ENCODE results near the gene F2RL3.

The F2RL3 gene

DNA sequence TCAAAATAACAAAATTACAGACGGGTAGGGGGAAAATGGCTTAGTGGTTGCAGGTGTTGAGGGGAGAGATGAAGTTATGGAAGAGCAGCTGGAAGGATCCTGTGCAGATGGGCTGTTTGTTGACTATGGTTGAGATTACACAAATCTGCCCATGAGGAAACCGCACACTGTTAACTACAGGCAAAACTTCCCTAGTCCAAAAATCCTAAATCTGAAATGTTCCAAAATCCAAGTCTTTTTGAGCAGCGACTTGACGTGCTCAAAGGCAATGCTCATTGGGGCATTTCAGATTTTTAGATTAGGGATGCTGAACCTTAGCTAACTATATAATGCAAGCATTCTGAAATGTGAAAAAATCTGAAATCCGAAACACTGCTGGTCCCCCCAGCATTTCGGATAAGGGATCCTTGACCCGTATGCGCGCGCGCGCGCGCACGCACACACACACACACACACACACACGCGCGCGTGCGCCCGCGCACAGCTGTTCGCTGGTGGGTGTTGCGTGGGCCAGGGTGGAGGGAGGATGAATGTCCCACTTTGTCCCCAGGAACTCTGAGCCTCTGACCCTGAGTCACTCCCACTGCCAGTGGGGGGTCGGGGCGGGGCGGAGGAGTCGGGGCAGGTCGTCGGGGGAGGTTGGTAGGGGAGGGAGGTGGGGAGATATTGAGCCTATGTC is 6.8 kb downstream of the F2RL3 start:
- no peak for DNase-seq

DNA sequence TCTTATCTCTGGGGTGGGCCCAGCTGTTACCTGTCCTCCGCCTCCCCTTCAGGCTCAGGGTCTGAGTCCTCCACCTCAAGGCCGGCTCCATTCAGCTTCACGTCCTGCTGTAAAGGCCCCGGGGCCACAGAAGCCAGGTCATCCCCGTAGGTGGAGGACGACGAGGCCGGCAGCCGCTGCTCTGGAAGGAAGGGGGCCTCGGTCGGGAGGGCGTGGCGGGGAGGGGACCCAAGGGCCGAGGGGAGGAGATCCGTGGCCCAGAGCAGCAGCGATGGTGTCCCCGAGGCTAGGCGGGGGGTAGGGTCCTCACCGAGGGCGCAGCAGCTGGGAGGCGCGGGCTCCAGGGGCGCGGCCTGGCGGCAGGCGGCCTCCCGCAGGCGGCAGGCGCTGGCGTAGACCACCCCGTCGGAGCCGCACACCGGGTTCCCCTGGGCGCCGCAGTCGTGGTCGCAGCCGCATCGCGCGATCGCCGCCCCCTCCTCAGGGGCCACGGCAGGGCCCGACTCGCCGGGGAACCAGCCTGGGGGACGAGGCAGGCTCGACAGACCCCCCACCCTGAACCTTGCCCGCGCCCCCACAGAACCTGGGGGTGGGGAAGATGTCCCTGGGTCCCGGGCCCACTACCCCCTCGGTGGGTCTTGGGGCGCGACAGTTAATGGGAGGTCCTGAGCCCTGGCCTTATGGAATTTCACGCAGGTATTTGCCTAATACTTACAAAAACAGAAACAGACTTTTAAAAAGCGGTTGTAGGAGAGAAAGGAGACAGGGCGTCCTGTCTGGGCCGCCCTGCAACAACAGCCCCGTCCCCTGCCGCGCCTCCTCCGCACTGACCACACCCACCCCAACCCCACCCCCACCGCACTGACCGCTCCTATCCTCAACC is 7.6 kb downstream of the F2RL3 start:
- no peak for DNase-seq

DNA sequence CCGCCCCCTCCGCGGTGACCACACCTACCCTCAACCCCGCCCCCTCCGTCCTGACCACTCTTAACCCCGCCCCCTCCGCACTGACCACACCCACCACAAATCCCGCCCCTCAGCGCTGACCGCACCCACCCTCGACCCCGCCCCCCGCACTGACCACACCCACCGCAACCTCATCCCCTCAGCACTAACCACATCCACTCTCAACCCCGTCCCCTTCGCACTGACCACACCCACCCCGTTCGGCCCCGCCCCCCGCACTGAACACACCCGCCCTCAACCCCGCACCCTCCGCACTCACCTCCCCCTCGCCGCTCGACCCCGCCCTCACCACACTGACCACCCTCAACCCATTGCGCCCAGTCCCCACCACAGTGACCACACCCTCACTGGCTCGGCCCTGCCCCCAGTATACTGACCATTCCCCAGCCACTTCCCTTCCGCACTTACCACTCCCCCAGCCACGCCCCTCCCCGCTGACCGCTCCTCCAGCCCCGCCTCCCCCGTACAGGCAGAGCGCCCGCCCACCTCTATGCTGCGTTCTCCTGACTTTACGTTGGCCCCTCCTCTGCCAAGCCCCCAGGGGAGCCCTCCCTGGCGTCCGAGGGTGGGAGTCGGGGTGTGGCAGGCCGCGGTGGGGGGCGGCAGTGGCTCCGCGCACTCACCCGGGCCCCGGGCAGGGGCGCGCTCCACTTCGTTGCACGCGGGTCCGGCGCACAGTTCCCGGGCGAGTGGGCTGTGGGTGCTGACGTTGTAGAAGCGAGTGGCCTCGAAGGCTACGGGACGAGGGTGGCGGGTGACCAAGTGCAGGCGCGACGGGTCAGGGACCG is 8.4 kb downstream of the F2RL3 start:
- peak; percentile 74 to 84 for DNase-seq

DNA sequence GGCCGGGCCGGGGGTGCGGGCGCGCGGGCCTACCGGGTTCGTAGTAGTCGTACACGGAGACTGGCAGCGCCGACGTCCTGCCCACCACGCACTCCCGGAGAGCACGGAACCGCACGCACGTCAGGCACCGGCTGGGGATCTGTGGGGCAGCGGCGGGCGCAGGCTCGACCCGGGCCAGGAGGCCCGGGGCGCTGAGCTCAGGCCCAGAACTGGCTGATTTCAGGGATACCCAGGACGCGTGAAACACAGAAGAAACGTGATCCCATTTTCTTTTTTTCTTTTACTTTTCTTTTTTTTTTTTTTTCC is 9.0 kb downstream of the F2RL3 start:
- DNase-seq, result peak in 1 of 2 donors; percentile 27

DNA sequence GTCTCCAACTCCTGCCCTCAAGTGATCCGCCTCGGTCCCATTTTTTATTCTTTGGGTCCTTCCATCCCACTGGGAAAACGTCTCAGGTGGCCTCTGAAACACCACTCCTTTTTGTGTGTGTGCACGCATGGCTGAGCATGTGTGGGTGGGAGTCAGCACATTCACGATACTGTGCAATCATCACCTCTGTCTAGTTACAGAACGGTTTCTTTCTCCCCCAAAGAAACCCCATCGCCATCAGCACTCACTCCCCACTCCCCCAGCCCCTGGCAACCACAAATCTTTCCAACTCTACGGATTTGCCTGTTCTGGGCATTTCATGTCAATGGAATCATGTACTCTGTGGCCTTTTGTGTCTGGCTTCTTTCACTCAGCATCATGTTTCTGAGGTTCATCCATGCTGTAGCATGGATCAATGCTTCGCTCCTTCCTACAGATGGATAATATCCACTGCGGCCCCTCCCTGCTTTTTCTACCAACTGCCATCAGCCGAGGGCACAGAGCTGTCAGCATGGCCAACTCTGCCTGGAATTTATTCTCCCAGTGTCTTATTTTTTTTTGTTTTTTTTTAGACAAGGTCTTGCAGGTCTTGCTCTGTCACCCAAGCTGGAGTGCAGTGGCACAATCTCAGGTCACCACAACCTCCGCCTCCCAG is 9.7 kb downstream of the F2RL3 start:
- DNase-seq, result no peak

DNA sequence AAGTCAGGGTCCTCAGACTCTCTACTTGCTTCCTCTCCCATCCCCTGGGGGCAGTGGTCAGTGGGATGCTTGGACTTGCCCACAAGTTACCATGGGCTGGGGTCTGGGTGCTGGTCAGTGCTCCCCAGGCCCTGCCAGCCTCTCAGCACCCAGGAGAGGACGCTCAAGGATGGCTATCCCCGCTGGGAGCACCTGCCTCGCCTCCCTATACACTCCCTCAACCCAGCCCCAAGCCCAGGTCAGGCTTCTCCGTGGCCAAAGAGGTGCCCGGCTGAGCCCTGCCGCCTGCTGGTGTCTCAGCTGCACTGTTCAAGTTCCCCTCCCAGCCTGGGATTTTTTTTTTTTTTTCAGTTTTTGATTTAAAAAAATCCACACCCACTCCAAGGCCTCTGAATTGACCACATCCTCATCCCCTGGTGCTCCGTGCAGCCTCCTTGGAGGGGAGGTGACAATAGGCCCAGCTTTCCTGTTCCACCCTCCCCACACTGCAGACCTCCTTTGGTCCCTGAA is 10.8 kb downstream of the F2RL3 start:
- DNase-seq, result peak; percentile 29 to 43

DNA sequence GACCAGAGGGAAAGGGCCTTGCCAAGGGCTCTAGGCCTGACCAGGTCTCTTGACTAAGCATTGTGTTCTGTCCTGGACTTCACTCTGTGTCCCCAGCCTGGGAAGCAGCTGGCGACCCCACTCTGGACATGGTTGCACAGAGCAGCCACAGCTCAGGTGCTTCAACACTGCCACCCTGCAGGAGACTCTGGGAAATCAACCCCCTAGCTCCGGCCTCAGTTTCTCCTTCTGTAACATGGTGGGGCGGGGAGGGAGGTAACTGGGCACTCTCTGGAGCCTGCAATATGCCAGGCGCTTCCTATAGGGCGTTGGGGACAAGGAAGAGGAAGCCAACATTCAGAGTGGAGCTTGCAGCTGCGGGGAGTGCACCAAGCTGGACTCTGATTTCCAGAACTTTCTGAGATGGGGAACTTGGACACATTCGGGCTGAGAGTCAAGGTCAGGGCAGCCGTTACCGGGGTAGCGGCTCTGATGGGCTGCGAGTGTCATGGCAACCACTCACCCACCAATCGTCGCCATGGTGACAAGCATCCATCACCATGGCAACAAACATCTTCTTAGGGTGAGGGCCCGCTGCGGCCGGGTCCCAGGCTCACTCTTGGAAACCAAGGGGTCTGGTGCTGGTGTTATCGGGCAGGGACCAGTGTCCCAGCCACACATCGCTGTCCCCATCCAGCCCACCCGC is 12.8 kb downstream of the F2RL3 start:
- DNase-seq, result no peak

DNA sequence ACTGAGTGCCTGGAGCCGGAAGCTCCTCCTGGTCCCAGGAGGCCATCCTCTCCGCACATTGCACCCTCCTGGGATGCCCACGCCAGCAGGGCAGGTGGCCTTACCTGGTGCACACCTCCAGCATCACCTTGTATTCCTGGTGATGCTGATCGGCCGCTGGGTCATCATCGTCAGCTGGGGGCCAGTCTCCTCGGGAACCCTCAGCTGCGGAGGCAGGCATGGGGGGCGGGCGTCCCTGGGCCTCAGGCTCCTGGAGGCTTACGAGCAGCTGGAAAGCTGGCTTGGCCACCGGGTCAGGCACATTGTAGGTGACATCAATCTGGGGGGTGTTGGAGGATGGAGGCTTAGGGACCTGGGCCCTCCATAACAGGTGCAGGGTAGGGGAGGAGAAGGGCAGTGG is 13.7 kb downstream of the F2RL3 start:
- DNase-seq, result no peak

DNA sequence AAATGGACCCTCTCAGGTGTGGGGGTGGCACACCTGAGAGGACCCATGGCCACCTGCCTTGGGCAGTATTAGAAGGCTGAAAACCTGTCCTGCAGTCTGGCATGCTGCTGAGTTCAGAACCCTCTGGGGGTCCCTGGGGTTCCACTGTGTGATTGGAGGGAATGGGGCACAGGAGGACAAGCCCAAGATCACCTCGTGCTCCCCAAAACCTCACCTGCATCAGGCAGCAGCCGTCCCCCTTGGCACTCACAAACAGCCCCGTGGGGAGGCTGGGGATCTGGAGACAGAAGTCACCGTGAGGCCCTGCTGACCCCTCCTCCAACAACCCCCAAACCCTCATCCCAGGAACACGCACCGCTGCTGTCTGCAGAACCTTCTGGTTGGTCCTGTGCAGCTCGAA is 14.5 kb downstream of the F2RL3 start:
- DNase-seq, result no peak

DNA sequence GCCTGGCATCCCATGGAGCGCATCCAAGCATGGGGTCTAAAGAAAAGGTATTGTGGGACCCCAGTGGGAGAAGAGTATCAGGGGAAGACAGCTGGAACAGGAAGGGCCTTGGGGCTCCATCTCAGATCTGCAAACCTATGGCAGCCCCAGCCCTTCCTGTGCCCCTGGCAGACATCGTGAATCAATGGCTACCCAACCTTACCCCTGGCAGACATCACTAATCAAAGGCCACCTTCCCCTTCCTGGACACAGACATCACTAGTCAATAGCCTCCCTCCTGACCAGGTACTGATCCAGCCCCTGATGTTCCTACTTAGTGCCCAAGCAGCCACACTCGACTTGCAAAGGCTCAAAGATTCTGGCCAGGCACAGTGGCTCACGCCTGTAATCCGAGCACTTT is 15.8 kb downstream of the F2RL3 start:
- no peak for DNase-seq

DNA sequence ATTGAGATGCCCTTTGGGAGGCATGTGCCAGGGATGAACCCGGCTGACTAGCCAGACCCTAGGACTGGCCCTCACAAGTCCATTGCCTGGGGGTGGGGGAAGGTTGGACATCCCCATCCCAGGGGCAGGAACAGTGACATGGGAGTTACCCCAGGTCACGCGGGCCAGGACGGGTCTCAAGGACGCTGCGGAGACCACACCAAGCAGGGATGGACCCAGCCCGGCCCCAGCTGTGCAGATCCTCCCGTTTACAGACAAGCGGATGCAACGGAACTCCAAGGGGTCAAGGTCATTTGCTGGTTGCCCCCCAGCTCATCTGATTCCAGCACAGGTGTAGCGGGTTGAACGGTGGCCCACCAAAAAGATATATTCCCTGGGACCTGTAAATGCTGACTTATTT is 20.0 kb downstream of the F2RL3 start:
- DNase-seq, result no peak

DNA sequence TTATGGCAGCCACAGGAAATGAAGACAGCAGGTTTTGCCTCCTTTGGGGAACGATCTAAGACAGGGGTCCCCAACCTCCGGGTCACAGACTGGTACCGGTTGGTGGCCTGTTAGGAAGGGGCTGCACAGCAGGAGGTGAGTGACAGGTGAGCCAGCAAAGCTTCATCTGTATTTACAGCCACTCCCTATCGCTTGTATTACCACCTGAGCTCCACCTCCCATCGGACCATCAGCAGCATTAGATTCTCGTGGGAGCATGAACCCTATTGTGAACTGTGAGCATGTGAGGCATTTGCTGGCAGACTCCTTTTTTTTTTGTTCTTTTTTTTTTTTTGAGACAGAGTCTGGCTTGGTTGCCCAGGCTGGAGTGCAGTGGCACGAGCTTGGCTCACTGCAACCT is 22.2 kb downstream of the F2RL3 start:
- DNase-seq, result no peak

DNA sequence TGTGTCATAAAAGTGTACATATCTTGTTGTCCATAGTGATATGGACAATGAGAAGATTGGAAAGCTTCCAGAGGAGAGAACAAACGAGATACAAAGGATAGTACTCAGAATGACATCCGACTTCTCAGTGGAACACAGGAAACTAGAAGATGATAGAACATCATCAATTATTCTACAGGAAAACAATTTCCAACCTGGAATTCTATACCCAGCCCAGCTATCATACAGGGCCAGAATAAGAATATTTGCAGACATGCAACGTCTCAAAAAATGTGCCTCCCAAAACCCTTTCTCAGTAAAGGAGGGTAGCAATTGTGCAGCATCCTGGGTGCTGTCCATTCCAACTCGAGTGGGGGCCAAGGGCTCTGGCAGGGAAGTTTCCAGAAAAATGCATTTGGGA is 24.0 kb downstream of the F2RL3 start:
- DNase-seq, result no peak

DNA sequence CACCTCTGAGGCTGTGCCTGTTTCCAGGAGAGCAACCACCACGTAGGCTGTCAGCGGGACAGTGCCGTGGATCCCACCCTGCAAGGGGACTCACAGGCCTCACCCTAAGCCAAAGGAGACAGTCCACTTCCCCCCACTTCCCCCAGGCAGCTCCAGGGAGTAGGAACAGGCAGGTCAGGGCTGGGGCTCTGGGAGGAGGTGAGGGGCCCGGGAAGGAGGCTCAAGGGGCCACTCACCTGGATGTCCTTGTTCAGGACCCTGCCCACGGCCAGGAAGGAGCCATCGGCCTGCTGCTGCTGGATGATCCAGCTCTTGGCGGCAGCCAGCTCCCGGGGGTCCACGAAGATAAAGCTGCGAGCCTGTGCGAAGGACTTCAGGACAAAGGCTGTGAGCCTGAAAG is 25.6 kb downstream of the F2RL3 start:
- DNase-seq, result no peak

DNA sequence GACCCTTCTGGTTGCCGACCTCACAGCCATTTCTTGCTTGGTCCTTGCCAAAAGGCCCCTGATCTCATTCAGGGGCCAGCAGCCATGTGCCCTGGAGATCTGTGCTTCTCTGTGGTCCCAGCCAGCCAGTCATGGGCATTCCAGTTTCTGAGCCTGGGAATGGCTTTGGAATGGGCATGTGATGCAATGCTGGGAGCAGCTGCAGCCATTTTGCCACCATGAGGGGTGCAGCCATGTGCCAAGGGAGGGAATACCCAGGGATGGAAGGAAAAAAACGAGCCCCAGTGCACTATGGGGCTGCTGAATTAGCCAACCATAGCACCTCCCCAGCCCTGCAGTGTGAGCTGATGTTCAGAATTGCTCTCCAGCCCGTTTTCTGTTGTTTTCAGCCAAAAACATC is 26.3 kb downstream of the F2RL3 start:
- no peak for DNase-seq

DNA sequence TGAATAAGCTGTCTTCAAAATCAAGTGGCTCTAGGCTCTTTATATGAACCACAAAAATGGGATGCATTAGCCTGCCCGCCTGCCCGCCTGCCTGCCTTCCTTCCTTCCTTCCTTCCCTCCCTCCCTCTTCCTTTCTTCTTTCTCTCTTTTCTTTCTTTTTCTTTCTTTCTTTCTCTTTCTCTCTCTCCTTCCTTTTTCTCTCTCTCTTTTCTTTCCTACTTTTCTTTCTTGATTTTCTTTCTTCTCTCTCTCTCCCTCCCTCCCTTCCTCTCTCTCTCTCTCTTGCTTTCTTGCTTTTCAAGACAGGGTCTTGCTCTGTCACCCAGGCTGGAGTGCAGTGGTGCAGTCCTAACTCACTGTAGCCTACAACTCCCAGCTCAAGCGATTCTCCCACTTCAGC is 26.9 kb downstream of the F2RL3 start:
- no peak for DNase-seq

DNA sequence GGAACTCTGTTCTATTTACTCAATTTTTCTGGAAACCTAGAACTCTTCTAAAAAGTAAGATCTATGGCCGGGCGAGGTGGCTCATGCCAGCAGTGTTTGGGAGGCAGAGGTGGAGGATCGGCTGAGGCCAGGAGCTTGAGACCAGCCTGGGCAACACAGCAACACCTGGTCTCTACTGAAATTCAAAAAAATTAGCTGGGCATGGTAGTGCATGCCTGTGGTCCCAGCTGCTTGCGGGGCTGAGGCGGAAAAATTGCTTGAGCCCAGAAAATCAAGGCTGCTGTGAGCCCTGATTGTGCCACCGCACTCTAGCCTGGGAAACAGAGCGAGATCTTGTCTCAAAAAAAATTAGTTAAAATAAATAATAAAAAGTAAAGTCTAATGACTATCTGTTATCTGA is 28.6 kb downstream of the F2RL3 start:
- DNase-seq, result no peak

DNA sequence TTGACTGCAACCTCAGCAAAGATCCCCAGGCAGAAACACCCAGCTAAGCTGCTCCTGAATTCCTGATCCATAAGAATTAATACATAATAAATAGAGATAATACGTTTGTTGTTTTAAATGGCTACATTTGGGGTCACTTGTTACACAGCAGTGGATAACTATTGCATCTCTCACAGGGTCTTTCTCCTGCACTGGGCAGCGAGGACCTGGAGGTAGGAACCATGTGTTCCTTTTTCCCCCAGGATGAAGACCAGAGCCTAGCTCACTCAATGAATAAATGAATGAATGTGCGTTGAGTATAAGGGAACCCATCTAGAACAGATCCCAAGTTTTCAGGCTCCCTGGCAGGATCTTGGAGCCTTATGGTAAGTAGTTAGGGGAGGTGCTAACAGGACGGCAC is 30.7 kb downstream of the F2RL3 start:
- no peak for DNase-seq

DNA sequence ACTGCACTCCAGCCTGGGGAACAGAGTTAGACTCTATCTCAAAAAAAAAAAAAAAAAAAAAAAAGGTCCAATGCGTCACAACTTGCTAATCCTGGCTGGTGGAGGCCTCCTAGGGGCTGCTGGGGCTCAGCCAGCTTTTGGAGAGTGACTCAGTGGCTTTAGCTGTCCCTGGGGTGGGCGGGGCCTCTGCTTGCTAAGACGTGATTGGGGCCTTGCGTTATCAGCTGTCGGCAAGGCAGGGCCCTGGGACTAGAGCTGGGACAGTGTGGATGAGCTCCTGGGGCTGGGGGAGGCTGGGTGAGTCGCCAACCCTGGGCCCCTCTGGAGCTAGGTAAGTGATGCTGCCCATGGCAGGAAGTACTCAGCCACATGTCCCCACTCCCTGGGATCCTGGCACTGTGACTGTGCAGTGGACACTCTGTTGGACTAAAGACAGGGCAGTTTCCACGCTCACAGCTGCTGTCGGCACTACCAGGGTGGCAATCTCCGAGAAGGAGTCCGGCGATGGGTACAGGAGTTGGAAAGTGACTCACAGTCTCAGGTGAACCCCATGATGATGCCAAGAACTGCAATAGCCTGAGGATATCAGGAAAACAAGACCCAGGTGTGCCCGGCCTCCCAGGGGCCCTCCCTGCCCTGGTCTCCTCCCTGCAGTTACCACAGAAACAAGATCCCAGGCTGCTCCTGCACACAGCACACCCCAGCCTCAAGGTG is 32.2 kb downstream of the F2RL3 start:
- DNase-seq, result no peak

DNA sequence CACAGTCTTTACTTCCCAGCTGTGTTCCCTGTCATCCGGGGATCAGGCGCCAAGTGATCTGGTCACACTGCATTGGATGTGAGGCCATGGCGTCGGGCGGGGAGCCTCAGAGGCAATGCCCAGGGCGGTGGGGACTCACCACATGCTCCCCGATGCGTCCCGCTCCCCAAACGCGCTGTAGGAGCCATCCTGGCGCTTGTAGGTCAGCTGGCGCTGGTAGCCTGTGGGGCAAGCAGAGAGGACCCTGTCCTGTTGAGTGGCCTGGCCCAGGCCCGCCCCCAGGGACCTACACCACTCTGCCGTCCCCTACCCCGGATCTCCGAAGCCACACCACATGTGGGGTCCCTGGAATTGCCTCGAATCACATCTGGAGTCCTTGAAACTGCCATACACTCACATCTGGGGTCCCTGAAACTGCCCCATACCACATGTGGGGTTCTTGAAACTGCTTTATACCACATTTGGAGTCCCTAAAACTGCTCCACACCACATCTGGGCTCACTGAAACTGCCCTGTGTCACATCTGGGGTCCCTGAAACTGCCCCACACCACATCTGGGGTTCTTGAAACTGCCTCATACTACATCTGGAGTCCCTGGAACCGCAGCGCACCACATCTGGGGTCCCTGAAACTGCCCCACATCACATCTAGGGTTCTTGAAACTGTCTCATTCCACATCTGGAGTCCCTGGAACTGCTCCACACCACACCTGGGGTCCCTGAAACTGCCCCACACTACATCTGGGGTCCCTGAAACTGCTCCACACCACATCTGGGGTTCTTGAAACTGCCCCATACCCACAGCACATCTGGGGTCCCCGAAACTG is 33.2 kb downstream of the F2RL3 start:
- DNase-seq, result no peak

DNA sequence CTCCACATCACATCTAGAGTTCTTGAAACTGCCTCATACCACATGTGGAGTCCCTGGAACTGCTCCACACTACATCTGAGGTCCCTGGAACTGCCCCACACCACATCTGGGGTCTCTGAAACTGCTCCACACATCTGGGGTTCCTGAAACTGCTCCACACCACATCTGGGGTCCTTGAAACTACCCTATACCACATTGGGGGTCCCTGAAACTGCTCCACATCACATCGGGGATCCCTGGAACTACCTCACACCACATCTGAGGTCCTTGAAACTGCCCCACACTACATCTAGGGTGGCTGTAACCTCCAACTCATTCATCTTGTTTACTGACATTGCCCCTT is 33.8 kb downstream of the F2RL3 start:
- no peak for DNase-seq

Measured in CD4-positive, alpha-beta T cell treated with Interleukin-4 for 1 hour (primary cell).